ENCODE data around the gene GOLM1. TPM values are rescaled to one million over a fixed set of nuclear protein-coding genes. Genes with fewer than 3 reads are reported as not detected.
"Not testable (repeated sequence)": the region's sequence is repeated elsewhere in the genome, so short reads cannot be mapped to it uniquely, and the experiment has no call there.

GOLM1 gene, protein sequence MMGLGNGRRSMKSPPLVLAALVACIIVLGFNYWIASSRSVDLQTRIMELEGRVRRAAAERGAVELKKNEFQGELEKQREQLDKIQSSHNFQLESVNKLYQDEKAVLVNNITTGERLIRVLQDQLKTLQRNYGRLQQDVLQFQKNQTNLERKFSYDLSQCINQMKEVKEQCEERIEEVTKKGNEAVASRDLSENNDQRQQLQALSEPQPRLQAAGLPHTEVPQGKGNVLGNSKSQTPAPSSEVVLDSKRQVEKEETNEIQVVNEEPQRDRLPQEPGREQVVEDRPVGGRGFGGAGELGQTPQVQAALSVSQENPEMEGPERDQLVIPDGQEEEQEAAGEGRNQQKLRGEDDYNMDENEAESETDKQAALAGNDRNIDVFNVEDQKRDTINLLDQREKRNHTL
- 45.9 TPM for total RNA-seq
- polyA plus RNA-seq, result 41.5 TPM
- long read RNA-seq, donor 1, partial matches to known transcripts, result 0 of 3 reads
- long read RNA-seq, donor 1, other reads (novel, unspliced or antisense), result 0 of 3 reads
- long read RNA-seq, donor 2, result 0 reads
- long read RNA-seq, donor 3, transcript GOLM1-203 (10 exons, 3,046 nt), result major isoform, 15 of 17 reads
- long read RNA-seq, donor 3, partial matches to known transcripts, result 0 of 17 reads
- long read RNA-seq, donor 3, other reads (novel, unspliced or antisense), result 0 of 17 reads
- long read RNA-seq, donor 4, transcript GOLM1-203 (10 exons, 3,046 nt), result major isoform, 16 of 16 reads
- long read RNA-seq, donor 4, partial matches to known transcripts, result 0 of 16 reads
- long read RNA-seq, donor 4, other reads (novel, unspliced or antisense), result 0 of 16 reads
- long read RNA-seq, donor 5, transcript GOLM1-203 (10 exons, 3,046 nt), result major isoform, 20 of 31 reads
- long read RNA-seq, donor 5, partial matches to known transcripts, result 10 of 31 reads
- long read RNA-seq, donor 5, other reads (novel, unspliced or antisense), result 0 of 31 reads
- long read RNA-seq, donor 6, transcript GOLM1-203 (10 exons, 3,046 nt), result major isoform, 17 of 17 reads
- long read RNA-seq, donor 6, partial matches to known transcripts, result 0 of 17 reads
- long read RNA-seq, donor 6, other reads (novel, unspliced or antisense), result 0 of 17 reads
- long read RNA-seq, donor 7, transcript GOLM1-203 (10 exons, 3,046 nt), result major isoform, 10 of 11 reads
- long read RNA-seq, donor 7, partial matches to known transcripts, result 0 of 11 reads
- long read RNA-seq, donor 7, other reads (novel, unspliced or antisense), result 0 of 11 reads
- long read RNA-seq, donor 8, transcript GOLM1-203 (10 exons, 3,046 nt), result major isoform, 7 of 7 reads
- long read RNA-seq, donor 8, partial matches to known transcripts, result 0 of 7 reads
- long read RNA-seq, donor 8, other reads (novel, unspliced or antisense), result 0 of 7 reads
- long read RNA-seq, donor 9, transcript GOLM1-203 (10 exons, 3,046 nt), result major isoform, 11 of 11 reads
- long read RNA-seq, donor 9, partial matches to known transcripts, result 0 of 11 reads
- long read RNA-seq, donor 9, other reads (novel, unspliced or antisense), result 0 of 11 reads
- long read RNA-seq, donor 10, transcript GOLM1-203 (10 exons, 3,046 nt), result major isoform, 12 of 13 reads
- long read RNA-seq, donor 10, partial matches to known transcripts, result 0 of 13 reads
- long read RNA-seq, donor 10, other reads (novel, unspliced or antisense), result 0 of 13 reads

DNA sequence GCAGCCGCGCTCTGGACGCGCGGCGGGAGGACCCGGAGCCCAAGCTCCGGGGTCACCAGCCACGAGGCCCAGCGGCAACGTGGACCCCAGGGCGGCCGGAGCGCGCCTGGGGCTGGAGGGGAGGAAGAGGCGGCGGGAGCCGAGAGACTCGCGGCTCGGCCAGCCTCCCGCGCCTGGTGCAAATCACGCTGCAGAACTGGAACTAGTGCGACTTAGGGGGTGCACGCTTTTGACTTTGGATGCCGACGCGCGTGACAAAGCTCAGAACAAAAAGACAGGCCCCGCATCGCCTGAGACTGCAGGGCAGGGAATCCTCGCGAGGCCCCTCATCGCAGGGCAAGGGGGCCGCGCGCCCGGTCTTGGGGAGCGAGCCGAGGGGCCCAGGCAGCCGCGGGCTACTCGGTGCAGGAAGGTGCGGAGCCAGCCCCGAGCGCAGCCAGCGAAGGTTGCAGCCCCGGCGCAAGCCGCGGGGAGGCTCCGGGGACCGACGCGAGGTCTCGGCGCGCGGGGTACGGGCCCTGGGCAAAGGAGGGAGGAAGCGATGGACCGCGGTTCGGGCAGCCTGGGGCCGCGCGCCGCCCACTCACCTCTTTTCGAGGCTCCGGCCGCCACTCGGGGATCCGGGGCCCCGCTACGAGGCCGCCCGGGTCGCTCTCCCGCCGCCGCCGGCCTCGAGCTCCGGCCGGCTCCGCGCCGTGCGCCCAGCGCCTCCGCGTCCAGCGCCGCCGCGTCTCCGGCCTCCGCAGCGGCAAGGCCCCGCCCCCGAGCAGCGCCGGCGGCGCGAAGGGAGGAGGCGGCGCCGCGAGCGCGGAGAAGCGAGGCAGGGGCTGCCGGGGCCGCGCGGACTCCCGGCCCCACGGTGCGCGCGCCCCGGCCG lies at the start of gene GOLM1:
GOLM1 (minus strand) TSS at position 735 of the 877 bp plus-strand sequence. CDS start 20,238 bp downstream, outside the sequence.
- peak within 1 kb of the TSS; percentile 37 to 58 for H3K4me3 ChIP-seq (ENCODE audit: low read length in 2 of 2)
- no peaks in the 10 kb centered on the region for H3K36me3 ChIP-seq (ENCODE audit: control insufficient read depth in 2 of 2, insufficient read depth in 2 of 2, low read length in 1 of 2)
- WGBS, result under 1% methylated on average over 125 of the region's 125 CpGs
- peak within 1 kb of the TSS; percentile 58 to 71 for H3K27ac ChIP-seq (ENCODE audit: low read depth in 1 of 2, low read length in 1 of 2)
- H3K4me1 ChIP-seq (ENCODE audit: control insufficient read depth in 2 of 2, insufficient read depth in 2 of 2, low read length in 2 of 2), result peaks cover 3 to 8% of the 10 kb centered on the region in 2 donors
- peak in 3 of 9 donors; percentile 28 to 31 (median 29) for DNase-seq (ENCODE audit: low read depth in 6 of 9, low spot score in 9 of 9)
- H3K27me3 ChIP-seq (ENCODE audit: control insufficient read depth in 2 of 2, insufficient read depth in 1 of 2, low read length in 1 of 2), result peaks cover 28 to 37% of the 10 kb centered on the region in 2 donors
- no peaks in the 10 kb centered on the region for H3K9me3 ChIP-seq (ENCODE audit: control insufficient read depth in 2 of 2, insufficient read depth in 1 of 2, low read length in 1 of 2)

DNA sequence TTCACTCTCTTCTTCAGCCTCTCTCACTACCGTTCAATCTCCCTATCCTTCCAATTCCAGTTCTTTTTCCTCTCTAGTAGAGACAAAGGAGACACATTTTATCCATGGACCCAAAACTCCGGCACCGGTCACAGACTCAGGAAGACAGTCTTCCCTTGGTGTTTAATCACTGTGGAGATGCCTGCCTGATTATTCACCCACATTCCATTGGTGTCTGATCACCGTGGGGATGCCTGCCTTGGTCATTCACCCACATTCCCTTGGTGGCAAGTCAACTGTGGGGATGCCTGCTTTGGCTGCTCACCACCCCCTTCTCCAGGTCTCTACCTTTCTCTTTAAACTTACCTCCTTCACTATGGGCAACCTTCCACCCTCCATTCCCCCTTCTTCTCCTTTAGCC lies 47.3 kb upstream of the GOLM1 start:
- H3K4me1 ChIP-seq (ENCODE audit: control insufficient read depth in 2 of 2, insufficient read depth in 2 of 2, low read length in 2 of 2); DNase-seq (ENCODE audit: low read depth in 6 of 9, low spot score in 9 of 9); H3K36me3 ChIP-seq (ENCODE audit: control insufficient read depth in 2 of 2, insufficient read depth in 2 of 2, low read length in 1 of 2); H3K9me3 ChIP-seq (ENCODE audit: control insufficient read depth in 2 of 2, insufficient read depth in 1 of 2, low read length in 1 of 2); H3K27me3 ChIP-seq (ENCODE audit: control insufficient read depth in 2 of 2, insufficient read depth in 1 of 2, low read length in 1 of 2); H3K27ac ChIP-seq (ENCODE audit: low read depth in 1 of 2, low read length in 1 of 2); H3K4me3 ChIP-seq (ENCODE audit: low read length in 2 of 2): not testable (repeated sequence)
- WGBS, result 97% methylated on average over 4 of the region's 4 CpGs

DNA sequence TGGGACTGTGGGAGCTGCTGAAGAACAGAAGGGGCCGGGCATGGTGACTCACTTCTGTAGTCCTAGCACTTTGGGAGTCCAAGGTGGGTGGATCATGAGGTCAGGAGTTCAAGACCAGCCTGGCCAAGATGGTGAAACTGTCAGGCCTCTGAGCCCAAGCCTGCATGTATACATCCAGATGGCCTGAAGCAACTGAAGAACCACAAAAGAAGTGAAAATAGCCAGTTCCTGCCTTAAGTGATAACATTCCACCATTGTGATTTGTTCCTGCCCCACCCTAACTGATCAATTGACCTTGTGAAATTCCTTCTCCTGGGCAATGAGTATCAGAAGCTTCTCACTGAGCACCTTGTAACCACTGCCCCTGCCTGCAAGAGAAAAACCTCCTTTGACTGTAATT lies 46.6 kb upstream of the GOLM1 start:
- not testable (repeated sequence) for DNase-seq (ENCODE audit: low read depth in 6 of 9, low spot score in 9 of 9); H3K9me3 ChIP-seq (ENCODE audit: control insufficient read depth in 2 of 2, insufficient read depth in 1 of 2, low read length in 1 of 2); H3K4me1 ChIP-seq (ENCODE audit: control insufficient read depth in 2 of 2, insufficient read depth in 2 of 2, low read length in 2 of 2); H3K27me3 ChIP-seq (ENCODE audit: control insufficient read depth in 2 of 2, insufficient read depth in 1 of 2, low read length in 1 of 2); H3K4me3 ChIP-seq (ENCODE audit: low read length in 2 of 2); H3K36me3 ChIP-seq (ENCODE audit: control insufficient read depth in 2 of 2, insufficient read depth in 2 of 2, low read length in 1 of 2); H3K27ac ChIP-seq (ENCODE audit: low read depth in 1 of 2, low read length in 1 of 2)
- whole genome bisulfite sequencing, result 91% methylated on average over 1 of the region's 1 CpG

DNA sequence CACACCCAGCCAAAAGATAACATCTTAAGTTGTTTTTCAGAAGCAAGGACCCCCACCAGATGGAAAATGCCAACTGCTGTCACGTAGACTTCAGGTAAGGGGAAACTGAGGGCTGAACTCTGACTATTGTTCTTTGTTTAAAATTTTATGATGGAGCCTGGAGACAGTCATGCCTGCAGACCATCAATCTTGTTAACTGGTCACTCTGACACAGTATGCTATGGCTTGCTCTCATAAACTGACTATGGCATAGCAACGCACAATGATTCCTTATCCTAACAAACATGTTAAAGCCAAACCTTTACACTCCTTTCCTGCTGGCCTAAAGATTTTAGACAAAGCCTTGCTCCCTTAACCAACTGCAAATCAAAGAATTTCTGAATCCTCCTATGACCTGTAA lies 43.6 kb upstream of the GOLM1 start:
- 95% methylated on average over 2 of the region's 2 CpGs for WGBS
- Histone ChIP-seq H3K4me3 (ENCODE audit: low read length in 2 of 2) (no peak overlapping the region), H3K4me1 (ENCODE audit: control insufficient read depth in 2 of 2, insufficient read depth in 2 of 2, low read length in 2 of 2) (no peaks in the 10 kb centered on the region), H3K27ac (ENCODE audit: low read depth in 1 of 2, low read length in 1 of 2) (no peak overlapping the region), H3K9me3 (ENCODE audit: control insufficient read depth in 2 of 2, insufficient read depth in 1 of 2, low read length in 1 of 2) (peaks cover 0 to 4% of the 10 kb centered on the region in 2 donors), H3K36me3 (ENCODE audit: control insufficient read depth in 2 of 2, insufficient read depth in 2 of 2, low read length in 1 of 2) (no peaks in the 10 kb centered on the region), H3K27me3 (ENCODE audit: control insufficient read depth in 2 of 2, insufficient read depth in 1 of 2, low read length in 1 of 2) (no peaks in the 10 kb centered on the region)
- no peak for DNase-seq (ENCODE audit: low read depth in 6 of 9, low spot score in 9 of 9)

DNA sequence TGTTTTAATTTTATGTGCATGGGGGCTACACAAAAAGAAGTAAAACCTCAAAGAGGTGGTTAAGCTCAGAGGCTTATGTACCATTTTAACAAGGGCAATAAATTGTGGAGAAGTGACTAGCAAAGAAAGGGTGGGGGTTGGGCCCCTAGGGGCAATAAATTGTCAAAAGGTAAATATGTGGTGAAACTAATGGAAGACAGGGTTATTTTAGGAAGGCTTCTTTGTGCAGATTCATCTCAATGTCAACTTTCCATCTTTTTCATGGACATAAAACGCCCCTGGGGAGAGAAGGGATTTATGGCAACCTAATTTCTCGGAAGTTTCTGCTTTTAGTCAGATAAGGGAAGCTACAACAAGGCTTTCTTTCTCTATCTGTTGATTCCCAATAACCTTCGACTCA lies 42.5 kb upstream of the GOLM1 start:
- H3K4me1 ChIP-seq (ENCODE audit: control insufficient read depth in 2 of 2, insufficient read depth in 2 of 2, low read length in 2 of 2), result no peaks in the 10 kb centered on the region
- no peak overlapping the region for H3K27ac ChIP-seq (ENCODE audit: low read depth in 1 of 2, low read length in 1 of 2)
- peaks cover 0 to 4% of the 10 kb centered on the region in 2 donors for H3K9me3 ChIP-seq (ENCODE audit: control insufficient read depth in 2 of 2, insufficient read depth in 1 of 2, low read length in 1 of 2)
- no peak for DNase-seq (ENCODE audit: low read depth in 6 of 9, low spot score in 9 of 9)
- WGBS, result 83% methylated on average over 3 of the region's 3 CpGs
- no peaks in the 10 kb centered on the region for H3K36me3 ChIP-seq (ENCODE audit: control insufficient read depth in 2 of 2, insufficient read depth in 2 of 2, low read length in 1 of 2)
- H3K27me3 ChIP-seq (ENCODE audit: control insufficient read depth in 2 of 2, insufficient read depth in 1 of 2, low read length in 1 of 2), result no peaks in the 10 kb centered on the region
- no peak overlapping the region for H3K4me3 ChIP-seq (ENCODE audit: low read length in 2 of 2)

DNA sequence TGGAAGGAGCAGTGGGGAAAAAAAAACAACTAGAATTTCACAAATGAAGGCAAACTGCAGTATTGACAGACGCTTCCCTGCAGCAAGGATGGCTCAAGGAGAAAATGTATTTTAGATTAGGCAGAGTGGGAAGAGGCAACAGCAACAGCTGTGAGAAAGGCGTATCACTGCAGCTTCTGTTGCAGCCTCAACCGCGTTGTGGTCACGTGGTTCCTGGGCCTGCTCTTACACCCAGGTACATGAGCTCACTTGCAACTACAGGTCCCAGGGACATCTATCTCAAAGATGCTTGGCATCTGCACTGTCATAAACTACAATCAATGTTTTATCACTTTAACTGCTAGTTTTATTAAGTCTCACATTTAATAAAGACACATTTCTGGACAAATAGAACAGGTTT lies 36.0 kb upstream of the GOLM1 start:
- no peaks in the 10 kb centered on the region for H3K4me1 ChIP-seq (ENCODE audit: control insufficient read depth in 2 of 2, insufficient read depth in 2 of 2, low read length in 2 of 2)
- H3K9me3 ChIP-seq (ENCODE audit: control insufficient read depth in 2 of 2, insufficient read depth in 1 of 2, low read length in 1 of 2), result no peaks in the 10 kb centered on the region
- 62% methylated on average over 5 of the region's 5 CpGs for WGBS
- DNase-seq (ENCODE audit: low read depth in 6 of 9, low spot score in 9 of 9), result peak in 7 of 9 donors; percentile 8 to 45 (median 10)
- H3K36me3 ChIP-seq (ENCODE audit: control insufficient read depth in 2 of 2, insufficient read depth in 2 of 2, low read length in 1 of 2), result no peaks in the 10 kb centered on the region
- H3K4me3 ChIP-seq (ENCODE audit: low read length in 2 of 2), result no peak overlapping the region
- H3K27ac ChIP-seq (ENCODE audit: low read depth in 1 of 2, low read length in 1 of 2), result no peak overlapping the region
- H3K27me3 ChIP-seq (ENCODE audit: control insufficient read depth in 2 of 2, insufficient read depth in 1 of 2, low read length in 1 of 2), result no peaks in the 10 kb centered on the region

DNA sequence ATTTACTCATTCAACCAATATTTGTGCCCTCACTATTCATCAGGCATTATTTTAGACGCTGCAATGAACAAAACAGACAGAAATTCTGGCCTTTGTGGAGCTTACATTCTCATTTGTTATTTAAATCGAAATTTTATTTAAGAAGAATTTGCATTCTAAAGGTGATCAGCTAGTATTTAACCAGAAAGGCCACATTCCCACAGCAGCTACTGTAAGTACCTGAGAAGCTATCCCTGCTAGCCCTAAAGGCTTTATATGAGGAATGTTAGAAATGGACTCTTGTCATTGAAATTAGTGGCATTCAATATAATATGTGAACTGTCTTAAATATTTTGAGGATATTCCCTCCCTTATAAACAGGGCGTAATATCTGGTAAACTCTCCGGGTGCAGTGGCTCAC lies 35.0 kb upstream of the GOLM1 start:
- WGBS, result 84% methylated on average over 4 of the region's 4 CpGs
- no peaks in the 10 kb centered on the region for H3K27me3 ChIP-seq (ENCODE audit: control insufficient read depth in 2 of 2, insufficient read depth in 1 of 2, low read length in 1 of 2)
- H3K27ac ChIP-seq (ENCODE audit: low read depth in 1 of 2, low read length in 1 of 2), result no peak overlapping the region
- no peak overlapping the region for H3K4me3 ChIP-seq (ENCODE audit: low read length in 2 of 2)
- no peak for DNase-seq (ENCODE audit: low read depth in 6 of 9, low spot score in 9 of 9)
- H3K36me3 ChIP-seq (ENCODE audit: control insufficient read depth in 2 of 2, insufficient read depth in 2 of 2, low read length in 1 of 2), result no peaks in the 10 kb centered on the region
- H3K9me3 ChIP-seq (ENCODE audit: control insufficient read depth in 2 of 2, insufficient read depth in 1 of 2, low read length in 1 of 2), result no peaks in the 10 kb centered on the region
- H3K4me1 ChIP-seq (ENCODE audit: control insufficient read depth in 2 of 2, insufficient read depth in 2 of 2, low read length in 2 of 2), result no peaks in the 10 kb centered on the region

Data from thymus (tissue), 14 donors.